Measurements from ENCODE around the gene SLC44A5. TPM values are rescaled to one million over a fixed set of nuclear protein-coding genes. Genes with fewer than 3 reads are reported as not detected.
"Not testable (repeated sequence)": the region's sequence is repeated elsewhere in the genome, so short reads cannot be mapped to it uniquely, and the experiment has no call there.

The SLC44A5 gene
- total RNA-seq = 0.10 TPM
- long read RNA-seq = 0 reads

DNA sequence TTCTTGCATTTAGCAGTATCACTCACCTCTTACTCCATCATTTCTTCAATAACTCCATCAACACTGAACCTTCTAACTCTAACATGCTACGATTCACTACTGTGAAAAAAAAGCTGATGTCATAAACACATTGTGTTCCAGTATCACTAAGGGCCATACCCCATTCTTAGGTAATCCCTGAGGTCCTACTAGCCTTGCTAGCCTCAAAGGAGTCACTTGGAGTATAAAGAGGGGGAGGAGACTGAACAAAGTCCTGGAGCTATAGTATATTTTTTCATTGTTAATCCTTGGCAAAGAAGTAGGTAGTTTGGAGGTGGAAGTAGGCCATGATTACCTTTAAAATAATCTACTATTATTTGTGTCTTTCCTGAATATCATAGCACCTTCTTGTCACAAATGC lies at the start of gene SLC44A5:
Gene SLC44A5 (minus strand): TSS at position 101 of the 400 bp plus-strand sequence. CDS start 69,667 bp downstream, outside the sequence.
- DNase-seq (ENCODE audit: low spot score) = no peak

DNA sequence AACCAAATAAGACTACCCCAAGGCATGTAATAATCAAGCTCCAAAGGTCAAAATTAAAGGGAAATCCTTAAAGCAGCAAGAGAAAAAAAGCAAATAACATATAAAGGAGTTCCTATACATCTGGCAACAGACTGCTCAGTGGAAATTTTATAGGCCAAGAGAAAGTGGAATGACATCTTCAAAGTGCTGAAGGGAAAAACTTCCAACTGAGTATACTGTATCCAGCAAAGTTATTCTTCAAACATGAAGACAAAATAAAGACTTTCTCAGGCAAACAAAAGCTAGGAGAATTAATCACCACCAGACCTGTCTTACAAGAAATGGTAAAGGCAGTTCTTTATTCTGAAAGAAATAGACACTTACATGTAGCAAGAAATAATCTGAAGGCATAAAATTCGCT lies 45.0 kb upstream of the SLC44A5 start:
- DNase-seq (ENCODE audit: low spot score) = no peak

DNA sequence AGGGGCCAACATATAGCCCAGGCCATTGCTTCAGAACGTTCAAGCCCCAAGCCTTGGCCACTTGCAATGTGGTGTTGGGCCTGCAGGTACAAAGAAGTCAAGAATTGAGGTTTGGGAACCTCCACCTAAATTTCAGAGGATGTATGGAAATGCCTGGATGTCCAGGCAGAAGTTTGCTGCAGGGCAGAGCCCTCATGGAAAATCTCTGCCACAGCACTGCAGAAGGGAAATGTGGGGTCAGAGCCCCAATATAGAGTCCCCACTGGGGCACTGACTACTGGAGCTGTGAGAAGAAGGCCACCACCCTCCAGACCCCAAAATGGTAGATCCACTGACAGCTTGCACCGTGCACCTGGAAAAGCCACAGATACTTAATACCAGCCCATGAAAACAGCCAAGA lies 36.3 kb upstream of the SLC44A5 start:
- DNase-seq (ENCODE audit: low spot score) = not testable (repeated sequence)

DNA sequence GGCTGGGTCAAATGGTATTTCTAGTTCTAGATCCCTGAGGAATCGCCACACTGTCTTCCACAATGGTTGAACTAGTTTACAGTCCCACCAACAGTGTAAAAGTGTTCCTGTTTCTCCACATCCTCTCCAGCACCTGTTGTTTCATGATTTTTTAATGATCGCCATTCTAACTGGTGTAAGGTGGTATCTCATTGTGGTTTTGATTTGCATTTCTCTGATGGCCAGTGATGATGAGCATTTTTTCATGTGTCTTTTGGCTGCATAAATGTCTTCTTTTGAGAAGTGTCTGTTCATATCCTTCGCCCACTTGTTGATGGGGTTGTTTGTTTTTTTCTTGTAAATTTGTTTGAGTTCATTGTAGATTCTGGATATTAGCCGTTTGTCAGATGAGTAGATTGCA lies 34.2 kb upstream of the SLC44A5 start:
- not testable (repeated sequence) for DNase-seq (ENCODE audit: low spot score)

DNA sequence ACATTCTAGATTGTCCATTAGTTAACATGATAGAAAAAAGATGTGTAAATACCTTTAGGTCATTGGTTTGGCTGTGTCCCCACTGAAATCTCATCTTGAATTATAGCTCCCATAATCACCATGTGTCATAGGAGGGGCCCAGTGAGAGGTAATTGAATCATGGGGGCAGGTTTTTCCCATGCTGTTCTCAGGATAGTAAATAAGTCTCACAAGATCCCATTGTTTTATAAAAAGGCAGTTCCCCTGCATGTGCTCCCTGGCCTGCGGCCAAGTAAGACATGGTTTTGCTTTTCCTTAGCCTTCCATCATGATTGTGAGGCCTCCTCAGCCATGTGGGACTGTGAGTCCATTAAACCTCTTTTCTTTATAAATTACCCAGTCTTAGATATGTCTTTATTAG lies 32.5 kb upstream of the SLC44A5 start:
- no peak for DNase-seq (ENCODE audit: low spot score)

DNA sequence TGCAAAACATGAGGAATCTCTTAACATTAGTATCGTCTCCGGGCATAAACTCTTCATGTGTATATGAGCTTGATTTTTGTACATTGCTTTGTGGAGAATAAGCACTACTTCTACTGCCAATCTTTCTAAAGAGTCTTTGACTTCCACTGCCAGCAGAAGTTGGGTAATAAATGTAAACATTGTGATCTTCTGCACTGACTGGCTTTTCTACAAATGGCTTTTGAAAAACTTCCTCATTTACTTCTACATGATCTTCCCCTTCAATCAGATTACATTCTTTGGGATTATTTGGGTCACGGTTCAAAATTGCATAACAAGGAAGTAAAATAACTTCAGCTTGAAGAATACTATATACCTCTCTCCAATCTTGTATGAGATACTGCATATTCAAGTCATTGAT lies 30.4 kb upstream of the SLC44A5 start:
- no peak for DNase-seq (ENCODE audit: low spot score)

DNA sequence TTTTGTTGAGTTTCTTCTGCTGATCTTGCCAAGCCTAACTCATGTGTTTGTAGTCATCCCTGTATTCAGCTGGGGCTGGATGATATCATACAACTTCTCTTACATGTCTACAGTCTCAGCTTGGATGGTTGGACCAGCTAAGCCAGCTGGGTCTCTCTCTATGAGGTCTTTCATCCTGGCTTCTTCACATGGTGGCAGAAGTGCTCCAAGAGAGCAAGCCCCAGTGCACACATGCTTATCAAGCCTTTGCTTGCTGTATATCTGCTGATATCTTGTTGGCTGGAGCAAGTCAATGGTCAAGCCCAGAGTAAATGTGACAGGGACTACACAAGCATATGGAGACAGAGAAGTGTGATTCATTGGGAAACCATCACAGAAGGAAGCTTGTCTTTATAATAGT lies 29.2 kb upstream of the SLC44A5 start:
- no peak for DNase-seq (ENCODE audit: low spot score)

DNA sequence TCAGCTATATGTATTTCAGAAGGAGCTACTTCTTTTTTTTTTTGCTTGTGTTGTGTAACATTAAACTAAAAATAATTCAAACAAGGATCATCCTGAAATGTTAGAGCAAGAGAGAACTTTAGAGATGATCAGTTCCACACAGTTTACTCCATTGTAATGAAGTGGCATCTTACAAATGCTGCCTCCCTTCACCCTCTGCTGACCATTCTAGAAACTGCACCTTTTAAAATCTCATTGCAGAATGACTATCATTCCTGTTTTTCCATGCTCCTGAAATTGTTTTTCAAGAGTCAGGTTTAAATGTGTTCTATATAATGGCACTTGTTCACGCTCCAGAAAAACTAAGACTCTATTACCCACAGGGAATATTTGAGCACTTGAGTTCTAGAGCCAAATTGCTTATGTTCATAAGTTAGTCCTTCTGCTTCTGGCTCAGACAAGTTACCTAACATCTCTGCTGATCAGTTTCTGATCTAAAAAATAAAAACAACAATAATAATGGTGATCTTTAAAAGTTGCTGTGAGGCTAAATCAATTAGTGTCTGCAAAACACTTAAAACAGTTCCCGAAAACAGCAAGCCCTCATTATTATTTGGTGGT lies 21.5 kb upstream of the SLC44A5 start:
- DNase-seq (ENCODE audit: low spot score) = no peak

DNA sequence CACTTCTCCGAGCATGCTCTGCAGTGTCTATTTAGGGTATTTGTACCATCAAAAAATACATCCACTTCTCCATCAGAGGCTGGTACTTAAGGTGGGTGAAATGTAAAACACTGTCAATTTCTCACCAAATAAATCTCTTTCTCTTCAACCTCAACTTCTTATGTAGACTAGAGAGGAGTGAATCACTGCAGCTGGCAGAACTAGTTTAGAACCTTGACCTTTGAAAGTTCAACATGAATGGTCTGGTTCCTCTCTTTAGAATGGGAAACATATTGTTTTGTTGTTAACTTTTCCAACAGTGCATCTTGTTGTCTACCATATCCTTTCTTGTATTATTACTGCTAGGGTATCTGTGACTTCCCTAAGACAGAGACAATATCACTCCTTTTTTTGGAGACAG lies 20.1 kb upstream of the SLC44A5 start:
- no peak for DNase-seq (ENCODE audit: low spot score)

DNA sequence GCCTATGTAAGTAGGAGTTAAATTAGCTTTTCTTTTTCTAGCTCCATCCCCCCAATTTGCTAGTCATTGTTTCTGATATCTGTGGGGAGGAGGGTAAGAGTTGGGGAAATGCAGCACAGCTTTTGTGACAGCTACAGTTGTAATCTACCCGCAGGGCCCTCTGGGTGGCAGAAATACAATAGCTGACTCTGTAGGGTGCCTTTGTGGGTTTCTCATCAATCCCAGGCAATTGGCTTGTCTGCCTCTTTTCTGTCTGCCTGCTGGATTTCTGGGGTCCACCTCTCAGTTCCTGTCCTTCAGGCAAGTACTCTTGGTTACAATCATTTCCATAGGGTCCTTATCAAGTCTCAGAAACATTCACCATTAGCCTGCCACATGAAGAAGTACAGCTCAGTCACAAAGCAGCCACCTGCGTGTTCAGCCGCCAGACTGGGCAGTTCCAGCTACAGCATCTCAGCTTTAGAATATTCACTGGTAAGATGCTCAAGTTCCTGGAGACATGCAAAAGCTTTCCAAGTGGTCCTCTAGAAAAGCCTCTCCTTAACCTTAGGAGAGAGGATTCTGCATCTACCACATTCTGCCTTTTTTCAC lies 19.2 kb upstream of the SLC44A5 start:
- no peak for DNase-seq (ENCODE audit: low spot score)

DNA sequence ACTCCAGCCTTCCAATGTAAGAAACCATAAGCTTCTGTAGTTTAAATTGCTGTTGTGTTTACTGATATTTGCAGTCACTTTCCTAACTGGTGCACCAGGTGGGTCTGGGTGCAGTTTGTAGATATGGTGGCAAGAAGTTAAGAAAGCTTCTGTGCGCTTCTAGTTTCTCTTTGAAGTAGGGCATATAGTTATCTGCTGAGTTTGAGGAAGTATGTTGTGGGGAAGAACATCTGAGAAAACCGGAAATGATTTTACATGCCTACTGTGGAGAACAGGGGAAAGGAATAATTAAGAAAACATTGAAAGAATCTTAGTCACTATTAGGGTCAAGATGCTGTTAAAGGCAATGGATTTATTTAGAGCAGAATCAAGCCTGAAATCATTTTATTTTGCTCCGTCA lies 14.9 kb upstream of the SLC44A5 start:
- no peak for DNase-seq (ENCODE audit: low spot score)

DNA sequence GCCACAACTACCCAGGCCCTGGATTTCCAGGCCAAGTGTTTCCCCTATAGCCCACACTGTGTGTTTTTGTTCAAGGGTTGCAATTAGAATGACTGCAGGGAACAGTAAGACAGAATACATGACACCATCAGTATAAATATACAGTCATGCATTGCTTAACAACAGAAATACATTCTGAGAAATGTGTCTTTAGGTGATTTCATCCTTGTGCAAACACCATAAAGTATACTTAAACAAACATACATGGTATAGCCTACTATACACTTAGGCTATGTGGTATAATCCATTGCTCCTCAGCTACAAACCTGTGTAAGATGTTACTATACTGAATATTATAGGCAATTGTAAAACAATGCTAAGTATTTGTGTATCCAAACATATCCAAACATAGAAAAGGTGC lies 7.5 kb upstream of the SLC44A5 start:
- no peak for DNase-seq (ENCODE audit: low spot score)

DNA sequence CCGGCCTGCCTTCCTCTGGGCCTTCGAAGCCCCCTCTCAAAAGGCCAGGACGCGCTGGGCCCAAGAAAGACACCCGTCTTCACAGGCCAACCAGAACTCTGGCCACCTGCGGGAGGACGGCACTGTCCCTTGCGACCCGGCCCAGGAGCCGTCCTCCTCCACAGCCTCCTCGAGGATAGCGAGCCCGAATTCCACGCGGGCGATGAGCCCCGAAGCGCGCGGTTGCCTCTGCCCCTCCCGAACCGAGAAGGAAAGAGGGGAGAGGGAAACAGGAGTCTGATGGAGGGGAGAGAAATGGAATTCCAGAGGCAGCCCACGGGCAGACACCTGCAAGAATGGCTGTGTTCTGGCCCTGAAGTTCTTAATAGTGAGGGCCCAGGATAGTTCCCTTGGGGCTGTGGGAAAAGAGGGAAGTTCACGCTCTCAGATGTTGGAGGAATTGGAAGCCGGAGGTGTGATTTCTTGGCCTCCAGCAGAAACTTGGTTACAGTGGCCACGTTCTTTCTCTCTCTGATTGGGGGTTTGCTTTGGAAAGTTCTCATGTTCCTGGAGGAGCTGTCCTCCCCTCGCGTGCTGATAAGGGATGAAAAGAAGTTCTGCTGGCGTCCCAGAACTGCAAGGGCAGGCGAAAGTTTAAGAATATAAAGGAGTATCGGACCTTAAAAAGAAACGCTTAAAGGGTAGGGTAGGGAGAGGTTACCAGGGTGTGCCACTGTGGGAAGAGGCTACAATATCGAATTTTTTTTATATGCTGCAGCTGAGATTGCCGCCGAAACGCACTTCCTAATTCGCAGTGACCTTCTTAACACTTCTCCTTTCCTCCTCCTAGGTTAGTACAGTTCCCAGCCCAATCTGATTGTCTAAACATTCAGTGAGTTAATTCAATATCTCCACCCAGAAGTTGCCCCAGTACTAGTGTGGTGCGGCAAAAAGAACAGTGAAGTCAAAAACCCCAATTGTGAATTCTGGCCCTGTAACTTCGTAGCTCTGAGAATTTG lies 5.8 kb upstream of the SLC44A5 start:
- DNase-seq (ENCODE audit: low spot score) = no peak

DNA sequence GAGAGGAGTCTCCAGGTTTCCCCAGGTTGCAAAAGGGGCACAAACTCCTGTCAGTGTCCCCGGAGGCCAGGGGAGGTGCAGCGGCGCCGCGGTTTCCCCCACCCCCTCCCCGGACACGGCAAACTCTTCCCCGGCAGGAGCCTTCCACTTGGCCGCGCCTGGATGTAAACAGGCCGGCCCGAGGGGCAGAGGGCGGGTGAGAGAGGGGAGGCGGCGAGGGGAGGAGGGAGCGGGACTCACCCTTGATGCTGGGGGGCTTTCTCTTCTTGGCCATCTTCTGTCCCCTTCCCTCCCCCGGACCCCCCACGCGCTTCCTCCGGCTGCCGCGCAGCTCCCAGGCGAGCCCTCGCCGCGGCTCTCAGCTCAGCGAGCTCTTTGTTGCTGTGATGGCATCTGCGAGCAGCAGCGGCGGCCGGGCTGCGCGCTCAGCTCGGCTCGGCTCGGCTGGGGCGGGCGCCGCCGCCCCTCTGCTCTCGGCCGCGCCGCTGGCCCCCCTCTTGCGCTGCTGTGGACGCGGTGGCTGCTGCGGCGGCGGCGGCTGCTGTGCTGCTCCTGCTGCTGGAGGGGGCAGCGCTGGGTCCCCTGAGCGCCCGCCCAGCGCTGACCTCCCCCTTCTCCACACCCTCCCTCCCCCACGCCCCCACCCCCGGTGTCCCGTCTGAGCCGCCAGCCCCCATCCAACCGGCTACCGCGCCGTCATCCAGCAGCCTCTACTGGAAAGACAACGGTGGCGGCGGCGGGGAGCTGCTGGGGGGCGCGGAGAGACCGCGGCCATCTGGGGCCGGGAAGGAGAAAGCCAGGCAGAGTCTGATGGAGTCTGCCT lies 4.9 kb upstream of the SLC44A5 start:
- DNase-seq (ENCODE audit: low spot score) = no peak

DNA sequence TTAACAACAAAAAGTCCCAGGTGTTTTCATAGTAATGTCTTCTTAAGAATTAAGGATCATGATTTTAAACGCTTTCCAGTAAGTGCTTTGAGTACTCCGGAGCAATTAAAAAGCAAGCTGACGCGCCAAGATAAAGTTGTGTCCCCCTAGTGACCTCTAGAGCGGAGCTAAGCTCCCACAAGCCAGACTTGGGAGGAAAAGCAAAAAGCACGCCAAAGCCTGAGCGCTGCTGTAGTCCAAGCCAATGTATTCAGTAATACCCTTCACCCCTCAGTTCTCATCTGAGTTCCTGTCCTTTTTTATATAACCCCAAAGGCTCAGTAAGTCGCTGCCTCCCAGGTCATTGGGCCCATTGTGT lies 3.5 kb upstream of the SLC44A5 start:
- no peak for DNase-seq (ENCODE audit: low spot score)

DNA sequence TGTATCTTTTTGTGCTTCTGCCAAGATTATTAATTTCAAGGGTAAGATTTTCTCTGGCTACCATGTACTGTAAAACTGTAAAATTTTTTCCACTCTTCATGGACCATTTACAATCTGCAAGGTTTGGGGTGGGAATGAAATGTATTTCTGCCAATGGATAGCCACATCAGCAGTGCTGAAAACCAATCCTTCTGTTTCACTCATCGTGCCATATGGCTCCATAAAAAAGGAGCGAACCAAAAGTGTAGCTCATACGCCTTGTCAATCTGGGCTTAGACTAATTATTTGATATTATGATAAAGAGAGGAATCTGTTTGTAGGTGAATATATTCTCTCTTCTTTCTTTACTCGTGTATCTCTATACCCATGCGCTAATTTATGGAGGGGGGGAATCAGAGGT lies 3.0 kb upstream of the SLC44A5 start:
- DNase-seq (ENCODE audit: low spot score) = no peak

DNA sequence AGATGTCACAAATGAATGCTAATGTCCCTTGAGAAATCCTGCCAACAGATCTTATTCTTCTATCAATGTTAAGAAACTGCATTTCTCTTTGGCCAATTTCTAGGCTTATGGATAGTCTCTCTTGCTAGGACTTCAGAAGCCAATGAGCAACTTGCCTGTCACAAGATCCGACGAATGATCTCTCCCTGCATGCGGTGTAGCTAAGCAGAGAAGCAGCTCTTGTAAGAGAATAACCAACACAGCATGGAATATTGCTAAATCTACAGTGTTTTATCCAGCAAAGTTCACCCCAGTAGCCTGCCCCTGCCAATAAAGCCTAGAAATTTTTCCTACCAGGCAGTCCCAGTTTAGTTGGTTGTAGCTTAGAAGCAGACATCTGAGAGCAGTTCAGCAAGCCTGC lies 2.1 kb upstream of the SLC44A5 start:
- DNase-seq (ENCODE audit: low spot score) = no peak

DNA sequence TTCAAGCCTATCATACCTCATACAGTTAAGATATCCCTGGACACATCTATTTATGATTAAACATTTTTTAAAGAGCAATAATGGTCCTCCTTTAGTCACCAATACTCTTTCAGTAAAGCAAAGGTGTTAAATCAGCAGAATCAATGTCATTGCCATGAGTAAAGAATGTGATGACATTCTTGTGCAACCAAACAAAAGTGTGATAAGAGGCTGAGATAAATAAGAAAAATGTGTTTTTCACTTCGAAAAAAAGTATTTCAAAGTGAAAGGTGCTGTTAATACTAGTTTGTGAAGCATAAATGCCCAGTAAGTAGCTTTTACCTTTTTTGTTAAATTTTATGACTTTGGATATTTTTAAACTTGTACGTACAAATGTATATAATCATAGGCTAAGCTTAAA lies 8.4 kb downstream of the SLC44A5 start:
- no peak for DNase-seq (ENCODE audit: low spot score)

DNA sequence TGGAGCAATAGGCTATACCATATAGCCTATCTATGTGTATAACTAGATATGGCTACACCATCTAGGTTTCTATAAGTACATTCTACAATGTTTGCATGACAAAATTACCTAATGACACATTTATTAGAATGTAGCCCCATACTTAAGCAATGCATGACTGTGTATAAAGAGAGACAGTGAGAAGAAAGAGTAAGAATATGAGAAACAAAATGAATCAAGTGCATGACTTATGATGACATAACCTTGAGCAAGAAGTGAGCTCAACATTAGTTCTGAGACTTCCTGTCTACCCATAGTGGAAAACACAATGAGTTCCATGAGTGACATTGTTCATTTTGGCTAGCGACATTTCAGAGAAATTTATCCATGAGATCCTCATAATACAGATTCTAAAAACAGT lies 10.1 kb downstream of the SLC44A5 start:
- no peak for DNase-seq (ENCODE audit: low spot score)

DNA sequence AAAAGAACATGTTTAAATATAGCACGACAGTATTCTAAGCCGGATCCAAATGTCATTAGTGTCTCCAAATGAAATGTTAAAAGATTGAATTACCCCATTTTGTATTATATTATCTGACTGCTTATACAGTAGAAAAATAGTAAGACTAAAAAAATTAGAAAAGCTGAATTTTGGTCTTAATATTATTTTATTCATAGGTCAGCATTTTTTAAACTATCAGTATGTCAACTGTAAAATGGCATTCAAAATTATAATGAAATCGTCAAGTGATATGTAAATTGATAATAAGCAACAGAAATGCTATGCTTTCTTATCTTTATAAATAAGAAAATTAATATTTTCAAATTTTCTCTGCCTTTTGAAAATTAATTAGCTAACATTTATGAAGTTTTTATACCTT lies 16.6 kb downstream of the SLC44A5 start:
- no peak for DNase-seq (ENCODE audit: low spot score)

DNA sequence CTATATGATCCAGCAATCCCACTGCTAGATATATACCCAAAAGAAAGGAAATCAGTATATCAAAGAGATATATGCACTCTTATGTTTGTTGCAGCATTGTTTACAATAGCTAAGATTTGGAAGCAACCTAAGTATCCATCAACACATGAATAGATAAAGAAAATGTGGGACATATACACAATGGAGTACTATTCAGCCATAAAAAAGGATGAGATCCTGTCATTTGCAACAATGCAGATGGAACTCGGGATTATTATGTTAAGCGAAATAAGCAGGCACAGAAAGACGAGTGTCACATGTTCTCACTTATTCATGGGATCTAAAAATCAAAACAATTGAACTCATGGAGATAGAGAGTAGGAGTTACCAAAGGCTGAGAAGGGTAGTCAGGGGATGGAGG lies 17.5 kb downstream of the SLC44A5 start:
- DNase-seq (ENCODE audit: low spot score) = not testable (repeated sequence)

DNA sequence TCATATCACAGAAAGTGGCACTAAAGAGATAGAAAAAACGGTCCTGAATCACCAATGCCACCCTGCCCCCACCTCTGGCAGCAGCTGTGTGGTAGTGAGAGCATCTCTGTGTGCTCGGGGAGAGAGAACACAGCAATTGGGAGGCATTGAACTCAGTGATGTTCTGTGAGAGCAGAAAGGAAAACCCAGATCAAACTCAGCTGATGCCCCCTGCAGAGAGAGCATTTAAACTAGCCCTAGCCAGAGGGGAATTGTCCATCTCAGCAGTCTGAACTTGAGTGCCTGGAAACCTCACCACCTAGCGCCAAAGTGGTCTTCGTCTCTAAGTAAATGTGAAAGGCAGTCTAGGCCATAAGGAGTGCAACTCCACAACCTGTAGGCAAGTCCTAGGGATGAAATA lies 21.3 kb downstream of the SLC44A5 start:
- no peak for DNase-seq (ENCODE audit: low spot score)

All from mesenteric fat pad (tissue), 1 donor.